H7 (cell line): ENCODE results near the gene NUP42. TPM values are rescaled to one million over a fixed set of nuclear protein-coding genes. Genes with fewer than 3 reads are reported as not detected.
"Not testable (repeated sequence)": the region's sequence is repeated elsewhere in the genome, so short reads cannot be mapped to it uniquely, and the experiment has no call there.

ENCODE experiments used
- DNase-seq: peaks from one replicate; pipeline ENCODE4 v3.0.0; 2012
- H3K27me3 ChIP-seq: 2 replicates; pipeline ENCODE4 v1.6.0; 2011; ENCODE audit warnings: mild to moderate bottlenecking, low read length; ENCODE audit not compliant: control insufficient read depth, insufficient read depth
- H3K36me3 ChIP-seq: replicated peaks from 2 replicates; pipeline ENCODE4 v1.5.1; 2011; ENCODE audit warnings: low read length; ENCODE audit not compliant: control insufficient read depth, insufficient read depth
- H3K4me3 ChIP-seq: 2 replicates; pipeline ENCODE4 v1.5.1; 2011; ENCODE audit warnings: low read depth, mild to moderate bottlenecking, control low read depth, low read length, moderate library complexity; ENCODE audit not compliant: insufficient read depth
- total RNA-seq: library from RNA; depleted of rRNA; stranded (reverse); fragments of >200 nt; shearing (Covaris generic); gene quantifications from 2 replicates; pipeline ENCODE4 v1.2.3, GENCODE V29; 2014

Gene NUP42
- total RNA-seq, 1 experiment from 2014 or later = 47.4 TPM

GRCh38 chr7:23184709-23185359, 3.0 kb downstream of the NUP42 start:
- no peak for DNase-seq
- Histone ChIP-seq H3K27me3 (no peaks in the 10 kb centered on the region), H3K4me3 (no peak overlapping the region), H3K36me3 (peaks cover 11% of the 10 kb centered on the region)

- H3K36me3 ChIP-seq = peaks cover 13% of the 10 kb centered on the region
- no peak overlapping the region for H3K4me3 ChIP-seq
- H3K27me3 ChIP-seq = no peaks in the 10 kb centered on the region
- DNase-seq = no peak
These were observed 4.1 kb downstream of the NUP42 start for GRCh38 chr7:23185980-23186379.

- DNase-seq = no peak
- Histone ChIP-seq H3K4me3 (no peak overlapping the region), H3K36me3 (peaks cover 14% of the 10 kb centered on the region), H3K27me3 (no peaks in the 10 kb centered on the region)
These were observed 9.2 kb downstream of the NUP42 start for GRCh38 chr7:23191022-23191421.

- not testable (repeated sequence) for H3K36me3 ChIP-seq, DNase-seq, H3K27me3 ChIP-seq, H3K4me3 ChIP-seq
These were observed 11.9 kb downstream of the NUP42 start for GRCh38 chr7:23193650-23194227.

DNA sequence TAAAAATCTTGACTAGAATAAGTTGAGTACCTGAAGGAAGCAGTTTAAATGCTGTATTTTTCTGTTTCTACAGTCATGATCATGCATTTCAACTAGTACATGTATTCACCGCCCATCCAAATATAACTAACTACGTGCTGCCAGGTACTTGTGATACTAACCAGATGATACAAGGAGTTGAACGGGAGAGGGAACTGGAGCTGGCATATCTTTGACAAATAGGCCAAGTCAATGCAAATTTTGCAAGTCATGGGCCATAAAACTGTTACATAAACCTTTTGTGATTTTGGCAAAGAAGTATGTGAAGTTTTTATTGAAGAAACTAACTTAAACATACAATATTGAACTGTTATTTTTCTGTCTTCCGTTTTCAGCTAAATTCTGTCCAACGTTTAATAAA, 14.5 kb downstream of the NUP42 start:
- H3K27me3 ChIP-seq = no peaks in the 10 kb centered on the region
- no peak overlapping the region for H3K4me3 ChIP-seq
- peaks cover 12% of the 10 kb centered on the region for H3K36me3 ChIP-seq
- DNase-seq = no peak

- peaks cover 10% of the 10 kb centered on the region for H3K36me3 ChIP-seq
- not testable (repeated sequence) for DNase-seq, H3K4me3 ChIP-seq, H3K27me3 ChIP-seq
These were observed 15.9 kb downstream of the NUP42 start for GRCh38 chr7:23197745-23198144.

DNA sequence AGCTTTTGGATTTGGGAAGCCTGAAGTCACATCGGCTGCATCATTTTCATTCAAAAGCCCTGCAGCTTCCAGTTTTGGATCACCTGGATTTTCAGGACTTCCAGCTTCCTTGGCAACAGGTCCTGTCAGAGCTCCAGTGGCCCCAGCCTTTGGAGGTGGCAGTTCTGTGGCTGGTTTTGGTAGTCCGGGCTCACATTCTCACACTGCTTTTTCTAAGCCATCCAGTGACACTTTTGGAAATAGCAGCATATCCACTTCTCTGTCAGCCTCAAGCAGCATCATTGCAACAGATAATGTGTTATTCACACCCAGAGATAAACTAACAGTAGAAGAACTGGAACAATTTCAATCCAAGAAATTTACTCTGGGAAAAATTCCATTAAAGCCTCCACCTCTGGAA, 18.5 kb downstream of the NUP42 start:
- Histone ChIP-seq H3K4me3 (no peak overlapping the region), H3K27me3 (no peaks in the 10 kb centered on the region), H3K36me3 (peaks cover 10% of the 10 kb centered on the region)
- no peak for DNase-seq

DNA sequence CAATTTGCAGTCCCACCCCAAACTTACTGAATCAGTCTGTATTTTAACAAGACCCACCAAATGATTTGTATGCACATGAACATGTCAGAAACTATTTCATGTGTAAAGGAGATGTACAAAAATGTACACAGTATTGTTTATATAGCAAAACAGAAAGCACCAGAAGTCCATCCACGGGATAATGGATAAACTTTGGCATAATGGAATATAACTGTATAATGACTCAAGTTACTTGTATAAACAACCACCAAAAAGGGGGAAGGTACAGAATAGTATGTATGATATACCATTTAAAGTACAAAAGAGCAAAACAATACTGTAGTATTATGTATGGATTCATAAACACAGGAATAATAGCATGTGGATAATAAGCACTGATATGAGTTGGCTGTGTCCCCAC, 22.4 kb downstream of the NUP42 start:
- no peaks in the 10 kb centered on the region for H3K27me3 ChIP-seq
- no peak overlapping the region for H3K4me3 ChIP-seq
- peaks cover 9% of the 10 kb centered on the region for H3K36me3 ChIP-seq
- no peak for DNase-seq

DNA sequence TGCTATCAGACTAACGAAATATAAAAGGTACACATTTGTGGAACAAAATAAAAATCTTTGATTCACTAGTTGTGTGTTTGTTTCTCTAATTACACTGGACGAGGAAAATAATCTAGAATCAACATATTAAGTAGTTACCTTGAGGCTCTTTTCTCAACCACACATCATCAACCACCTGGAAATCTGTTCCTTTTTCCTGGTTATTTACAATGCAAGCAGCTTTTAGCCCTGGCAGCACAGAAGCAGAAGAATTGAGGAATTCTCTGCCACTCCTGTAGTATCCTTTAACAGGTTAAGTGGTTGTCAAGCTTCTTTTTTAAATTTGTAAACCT, 23.7 kb downstream of the NUP42 start:
- no peaks in the 10 kb centered on the region for H3K27me3 ChIP-seq
- no peak for DNase-seq
- no peaks in the 10 kb centered on the region; the same call in 1 of the 2 replicates for H3K36me3 ChIP-seq
- H3K4me3 ChIP-seq = no peak overlapping the region; the same call in 1 of the 2 replicates

DNA sequence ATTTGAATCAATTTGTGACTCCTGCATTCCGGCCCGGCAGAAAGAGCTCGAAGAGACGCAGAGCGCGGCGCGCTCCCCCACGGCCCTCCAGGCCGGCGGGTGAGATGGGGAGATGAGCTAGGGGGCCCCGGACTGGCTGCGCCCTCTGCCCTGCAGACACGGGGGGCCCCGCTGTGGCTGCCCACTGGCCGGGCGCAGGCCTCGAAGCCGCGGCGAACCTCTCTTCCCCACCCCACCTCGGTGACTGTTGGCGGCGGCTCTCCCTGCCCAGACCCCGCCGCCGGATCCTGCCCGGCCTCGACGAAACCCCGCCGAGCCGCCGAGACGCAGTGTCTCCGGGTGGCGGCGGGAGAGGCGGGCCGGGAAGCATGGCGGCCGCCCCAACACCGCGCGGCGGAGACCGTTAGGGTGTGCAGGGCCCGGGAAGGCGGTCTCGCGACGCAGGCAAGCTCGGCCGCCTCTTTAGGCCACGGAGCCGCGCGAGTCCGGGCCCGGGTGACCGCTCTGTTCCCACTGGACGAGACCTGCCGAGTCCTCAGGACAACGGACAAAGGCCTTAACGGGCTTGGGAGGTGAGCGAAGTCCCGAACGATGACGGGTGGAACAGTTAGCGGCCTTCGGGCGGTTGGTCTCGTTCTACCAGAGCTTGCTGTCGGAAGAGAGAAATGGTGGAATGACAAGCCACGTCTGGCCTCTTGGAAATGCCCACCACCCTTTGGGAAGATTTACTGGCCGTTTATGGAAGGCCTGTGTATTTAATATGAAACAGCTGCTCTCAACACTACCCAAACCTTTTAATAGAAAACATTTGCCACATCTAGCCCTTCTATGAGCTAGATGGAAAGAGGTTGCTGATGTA, 24.3 kb downstream of the NUP42 start:
- Histone ChIP-seq H3K4me3 (peak overlapping the region; percentile 5; the same call in 1 of the 2 replicates), H3K27me3 (no peaks in the 10 kb centered on the region), H3K36me3 (no peaks in the 10 kb centered on the region; the same call in 1 of the 2 replicates)
- DNase-seq = peak; percentile 54

GRCh38 chr7:23207021-23207420, 25.2 kb downstream of the NUP42 start:
- Histone ChIP-seq H3K36me3 (no peaks in the 10 kb centered on the region), H3K27me3 (no peaks in the 10 kb centered on the region), H3K4me3 (no peak overlapping the region)
- no peak for DNase-seq

GRCh38 chr7:23207884-23208283, 26.0 kb downstream of the NUP42 start:
- Histone ChIP-seq H3K27me3 (no peaks in the 10 kb centered on the region), H3K36me3 (no peaks in the 10 kb centered on the region), H3K4me3 (no peak overlapping the region)
- DNase-seq = no peak

GRCh38 chr7:23208316-23208715, 26.5 kb downstream of the NUP42 start:
- H3K36me3 ChIP-seq = no peaks in the 10 kb centered on the region
- no peak for DNase-seq
- no peak overlapping the region for H3K4me3 ChIP-seq
- no peaks in the 10 kb centered on the region for H3K27me3 ChIP-seq

GRCh38 chr7:23210506-23210905, 28.7 kb downstream of the NUP42 start:
- no peak for DNase-seq
- no peaks in the 10 kb centered on the region for H3K27me3 ChIP-seq
- H3K4me3 ChIP-seq = no peak overlapping the region
- H3K36me3 ChIP-seq = no peaks in the 10 kb centered on the region

DNA sequence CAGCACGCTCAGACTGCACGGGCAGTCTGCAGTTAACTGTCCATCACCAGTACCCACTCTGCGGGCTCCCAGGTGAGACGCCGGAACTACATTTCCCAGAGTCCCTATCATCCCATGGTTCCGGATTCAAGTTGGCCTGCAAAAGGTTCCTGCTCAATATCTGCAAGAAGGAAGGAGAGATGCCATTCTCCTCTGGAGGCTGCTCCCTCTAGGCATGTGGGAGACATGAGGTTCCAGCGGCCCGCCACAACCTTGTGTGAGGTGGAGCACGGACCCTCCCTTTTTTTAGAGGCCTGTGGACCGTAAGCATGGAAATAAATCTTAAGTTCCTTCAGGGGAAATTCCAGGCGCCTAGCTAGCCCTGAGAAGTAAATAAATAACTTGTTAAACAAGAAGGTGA, 29.7 kb downstream of the NUP42 start:
- H3K4me3 ChIP-seq = no peak overlapping the region
- peak; percentile 83 for DNase-seq
- H3K36me3 ChIP-seq = no peaks in the 10 kb centered on the region
- H3K27me3 ChIP-seq = no peaks in the 10 kb centered on the region
